Suprapubic skin (tissue), 4 donors: Measurements from ENCODE around the gene RTBDN.

Experiments used
- EP300 ChIP-seq: sonication (generic); formaldehyde crosslinking; IDR thresholded peaks from one replicate; pipeline ENCODE4 v1.6.1; 2017; ENCODE audit warnings: antibody characterized with exemption
- POLR2A ChIP-seq, 2 donors: fragments of 450-650 bp; IDR thresholded peaks; one replicate each; pipeline ENCODE4 v1.6.1; 2017; ENCODE audit warnings: antibody characterized with exemption in 2 of 2, mild to moderate bottlenecking in 2 of 2, moderate library complexity in 2 of 2
- POLR2AphosphoS5 ChIP-seq, 3 donors: sonication (generic); formaldehyde crosslinking; IDR thresholded peaks; one replicate each; pipeline ENCODE4 v1.6.1; 2017; ENCODE audit warnings: antibody characterized with exemption in 3 of 3
- TF ChIP-seq, protein P1 (sequence below), 2 donors: fragments of 200-600 bp in 1 of 2; fragments of 450-650 bp in 1 of 2; sonication (generic) in 1 of 2; IDR thresholded peaks; one replicate each; pipeline ENCODE4 v1.5.1; 2016 to 2019; ENCODE audit warnings: antibody characterized with exemption in 2 of 2, mild to moderate bottlenecking in 1 of 2, moderate library complexity in 1 of 2

DNA sequence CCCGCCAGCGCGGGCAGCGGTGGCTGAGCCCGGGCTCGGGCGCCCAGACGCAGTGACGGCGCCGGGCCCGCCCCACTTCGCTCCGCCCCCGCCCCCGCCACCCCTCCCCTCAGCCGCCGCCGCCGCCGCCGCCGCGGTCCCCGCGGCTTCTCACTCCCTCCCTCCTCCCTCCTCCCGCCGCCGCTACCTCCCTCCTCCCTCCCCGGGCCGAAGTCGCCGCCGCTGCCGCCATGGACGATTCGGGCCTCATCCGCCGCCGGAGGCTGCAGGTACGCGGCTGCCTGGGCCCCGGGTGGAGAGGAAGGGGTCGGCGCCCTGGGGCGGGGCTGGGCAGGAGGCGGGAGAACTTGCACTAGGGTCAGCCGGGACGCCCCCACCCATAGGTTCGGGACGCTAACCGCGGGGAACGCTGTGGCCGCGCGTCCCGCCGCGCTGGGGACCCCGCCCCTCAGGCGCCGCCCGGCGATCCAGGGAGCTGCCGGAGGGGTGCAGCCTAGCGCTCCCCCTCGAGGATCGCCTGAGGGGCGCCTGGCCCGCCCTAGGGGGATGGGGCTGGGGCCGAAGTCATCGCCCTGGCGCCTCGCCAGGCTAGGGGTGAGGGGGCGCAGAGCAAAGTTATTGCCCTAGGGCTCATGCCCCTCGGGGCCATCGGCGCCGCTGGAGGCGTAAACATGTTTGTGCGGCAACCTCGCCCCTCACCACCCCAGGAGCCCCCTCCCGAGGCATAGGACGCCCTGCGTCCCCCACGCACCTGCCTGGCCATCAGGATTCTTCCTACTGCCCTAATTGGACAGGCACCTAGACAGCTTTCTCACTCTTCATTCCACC is 427 bp downstream of the RTBDN start:
- TF ChIP-seq, protein P1, sequence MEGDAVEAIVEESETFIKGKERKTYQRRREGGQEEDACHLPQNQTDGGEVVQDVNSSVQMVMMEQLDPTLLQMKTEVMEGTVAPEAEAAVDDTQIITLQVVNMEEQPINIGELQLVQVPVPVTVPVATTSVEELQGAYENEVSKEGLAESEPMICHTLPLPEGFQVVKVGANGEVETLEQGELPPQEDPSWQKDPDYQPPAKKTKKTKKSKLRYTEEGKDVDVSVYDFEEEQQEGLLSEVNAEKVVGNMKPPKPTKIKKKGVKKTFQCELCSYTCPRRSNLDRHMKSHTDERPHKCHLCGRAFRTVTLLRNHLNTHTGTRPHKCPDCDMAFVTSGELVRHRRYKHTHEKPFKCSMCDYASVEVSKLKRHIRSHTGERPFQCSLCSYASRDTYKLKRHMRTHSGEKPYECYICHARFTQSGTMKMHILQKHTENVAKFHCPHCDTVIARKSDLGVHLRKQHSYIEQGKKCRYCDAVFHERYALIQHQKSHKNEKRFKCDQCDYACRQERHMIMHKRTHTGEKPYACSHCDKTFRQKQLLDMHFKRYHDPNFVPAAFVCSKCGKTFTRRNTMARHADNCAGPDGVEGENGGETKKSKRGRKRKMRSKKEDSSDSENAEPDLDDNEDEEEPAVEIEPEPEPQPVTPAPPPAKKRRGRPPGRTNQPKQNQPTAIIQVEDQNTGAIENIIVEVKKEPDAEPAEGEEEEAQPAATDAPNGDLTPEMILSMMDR (IDR thresholded peaks at IDR 0.05) = no peak
- TF ChIP-seq POLR2A (IDR thresholded peaks at IDR 0.05) = no peak
- no peak for TF ChIP-seq EP300
- no peak for TF ChIP-seq POLR2AphosphoS5 (IDR thresholded peaks at IDR 0.05)
